Panc1 (cell line): ENCODE measurements around the gene CCDC80.

Experiments
- CTCF ChIP-seq: fragments of 450-650 bp; IDR thresholded peaks from 2 replicates; pipeline ENCODE4 v1.5.1; 2017; ENCODE audit warnings: mild to moderate bottlenecking
- POLR2AphosphoS5 ChIP-seq: IDR thresholded peaks from 2 replicates; pipeline ENCODE4 v1.6.1; 2012; ENCODE audit warnings: mild to moderate bottlenecking, low read depth, low read length, moderate library complexity
- SIN3A ChIP-seq: IDR thresholded peaks from 2 replicates; pipeline ENCODE4 v1.6.1; 2012; ENCODE audit warnings: low read depth, mild to moderate bottlenecking, low read length, moderate library complexity, borderline replicate concordance; ENCODE audit not compliant: insufficient read depth
- TF ChIP-seq, protein P1 (sequence below), 2 experiments: IDR thresholded peaks; 2 replicates each; pipeline ENCODE4 v1.6.1; 2011 to 2012; ENCODE audit warnings: low read depth in 2 of 2, control low read depth in 1 of 2, low read length in 1 of 2, mild to moderate bottlenecking in 1 of 2, moderate library complexity in 1 of 2; ENCODE audit not compliant: insufficient read depth in 1 of 2

- TF ChIP-seq, protein P1, sequence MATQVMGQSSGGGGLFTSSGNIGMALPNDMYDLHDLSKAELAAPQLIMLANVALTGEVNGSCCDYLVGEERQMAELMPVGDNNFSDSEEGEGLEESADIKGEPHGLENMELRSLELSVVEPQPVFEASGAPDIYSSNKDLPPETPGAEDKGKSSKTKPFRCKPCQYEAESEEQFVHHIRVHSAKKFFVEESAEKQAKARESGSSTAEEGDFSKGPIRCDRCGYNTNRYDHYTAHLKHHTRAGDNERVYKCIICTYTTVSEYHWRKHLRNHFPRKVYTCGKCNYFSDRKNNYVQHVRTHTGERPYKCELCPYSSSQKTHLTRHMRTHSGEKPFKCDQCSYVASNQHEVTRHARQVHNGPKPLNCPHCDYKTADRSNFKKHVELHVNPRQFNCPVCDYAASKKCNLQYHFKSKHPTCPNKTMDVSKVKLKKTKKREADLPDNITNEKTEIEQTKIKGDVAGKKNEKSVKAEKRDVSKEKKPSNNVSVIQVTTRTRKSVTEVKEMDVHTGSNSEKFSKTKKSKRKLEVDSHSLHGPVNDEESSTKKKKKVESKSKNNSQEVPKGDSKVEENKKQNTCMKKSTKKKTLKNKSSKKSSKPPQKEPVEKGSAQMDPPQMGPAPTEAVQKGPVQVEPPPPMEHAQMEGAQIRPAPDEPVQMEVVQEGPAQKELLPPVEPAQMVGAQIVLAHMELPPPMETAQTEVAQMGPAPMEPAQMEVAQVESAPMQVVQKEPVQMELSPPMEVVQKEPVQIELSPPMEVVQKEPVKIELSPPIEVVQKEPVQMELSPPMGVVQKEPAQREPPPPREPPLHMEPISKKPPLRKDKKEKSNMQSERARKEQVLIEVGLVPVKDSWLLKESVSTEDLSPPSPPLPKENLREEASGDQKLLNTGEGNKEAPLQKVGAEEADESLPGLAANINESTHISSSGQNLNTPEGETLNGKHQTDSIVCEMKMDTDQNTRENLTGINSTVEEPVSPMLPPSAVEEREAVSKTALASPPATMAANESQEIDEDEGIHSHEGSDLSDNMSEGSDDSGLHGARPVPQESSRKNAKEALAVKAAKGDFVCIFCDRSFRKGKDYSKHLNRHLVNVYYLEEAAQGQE (IDR thresholded peaks at IDR 0.05; ENCODE audit: insufficient read depth in 1 of 2, low read depth in 2 of 2, low read length in 1 of 2), result no peak
- TF ChIP-seq CTCF (no peak), SIN3A (no peak), POLR2AphosphoS5 (no peak)
These were observed 55.2 kb downstream of the CCDC80 start for GRCh38 chr3:112585782-112586181.
